Renal cortical epithelial cell (primary cell): ENCODE data around the gene RPAIN. TPM values are rescaled to one million over a fixed set of nuclear protein-coding genes. Genes with fewer than 3 reads are reported as not detected.

Source experiments
- DNase-seq: peaks from one replicate; pipeline ENCODE4 v3.0.0-alpha.2; 2011; ENCODE audit warnings: low read depth
- total RNA-seq: library from RNA; depleted of rRNA; stranded (reverse); fragments of >200 nt; gene quantifications from 2 replicates; pipeline ENCODE4 v1.2.3, GENCODE V29; 2014

RPAIN gene
- 29.3 and 56.1 TPM in 2 replicates for total RNA-seq

GRCh38 chr17:5419959-5420653, at the start of gene RPAIN:
RPAIN (plus strand) TSS chr17:5420182; CDS start chr17:5420211, 29 bp downstream.
- no peak for DNase-seq

- DNase-seq = no peak
Measured at GRCh38 chr17:5370411-5370810, 49.6 kb upstream of the RPAIN start.

GRCh38 chr17:5373112-5373511, 46.9 kb upstream of the RPAIN start:
- DNase-seq = no peak

- no peak for DNase-seq
Measured at GRCh38 chr17:5378566-5379207, 41.3 kb upstream of the RPAIN start.

GRCh38 chr17:5379351-5380107, 40.5 kb upstream of the RPAIN start:
- DNase-seq = no peak

GRCh38 chr17:5380491-5381135, 39.4 kb upstream of the RPAIN start:
- no peak for DNase-seq

GRCh38 chr17:5381542-5381941, 38.4 kb upstream of the RPAIN start:
- no peak for DNase-seq

- no peak for DNase-seq
Measured at GRCh38 chr17:5391678-5392077, 28.3 kb upstream of the RPAIN start.

- no peak for DNase-seq
Measured at GRCh38 chr17:5396612-5397011, 23.4 kb upstream of the RPAIN start.

GRCh38 chr17:5399767-5400166, 20.2 kb upstream of the RPAIN start:
- DNase-seq = no peak

- DNase-seq = no peak
Measured at GRCh38 chr17:5405400-5405799, 14.6 kb upstream of the RPAIN start.

- DNase-seq = no peak
Measured at GRCh38 chr17:5408186-5408585, 11.8 kb upstream of the RPAIN start.

- no peak for DNase-seq
Measured at GRCh38 chr17:5410594-5411272, 9.2 kb upstream of the RPAIN start.

GRCh38 chr17:5413682-5414081, 6.3 kb upstream of the RPAIN start:
- peak; percentile 96 for DNase-seq

- DNase-seq = no peak
Measured at GRCh38 chr17:5416901-5417300, 3.1 kb upstream of the RPAIN start.

- peak; percentile 96 for DNase-seq
Measured at GRCh38 chr17:5418858-5419355, 1.1 kb upstream of the RPAIN start.

GRCh38 chr17:5419356-5419958, 525 bp upstream of the RPAIN start, which contains the start of gene NUP88:
NUP88 (minus strand) TSS chr17:5419662; CDS start chr17:5419650, 12 bp downstream.
- DNase-seq = peak; percentile 94

GRCh38 chr17:5422505-5422904, 2.5 kb downstream of the RPAIN start:
- peak; percentile 85 for DNase-seq

- DNase-seq = no peak
Measured at GRCh38 chr17:5424909-5425308, 4.9 kb downstream of the RPAIN start.

GRCh38 chr17:5425826-5426225, 5.8 kb downstream of the RPAIN start:
- no peak for DNase-seq
